ENCODE data around the gene CFAP77. TPM values are rescaled to one million over a fixed set of nuclear protein-coding genes. Genes with fewer than 3 reads are reported as not detected.

CFAP77 gene
- total RNA-seq, 2 donors from 2014 or later = not detected

DNA sequence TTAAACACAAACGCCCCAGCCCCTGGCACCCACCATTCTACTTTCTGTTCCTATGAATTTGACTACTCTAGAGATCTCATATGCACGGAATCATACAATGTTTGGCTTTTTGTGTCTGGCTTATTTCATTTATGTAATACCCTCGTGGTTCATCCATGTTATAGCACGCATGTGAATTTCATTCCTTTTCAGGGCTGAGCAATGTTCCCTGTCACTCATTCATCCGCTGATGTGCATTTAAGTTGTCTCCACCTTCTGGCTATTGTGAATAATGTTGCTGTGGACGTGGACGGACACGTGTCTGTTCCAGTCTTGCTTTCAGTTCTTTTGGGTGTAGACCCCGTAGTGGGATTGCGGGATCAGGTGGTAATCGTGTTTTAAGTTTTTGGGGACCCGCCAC is 92.5 kb downstream of the CFAP77 start:
- H3K9me3 ChIP-seq = no peaks in the 10 kb centered on the region
- H3K36me3 ChIP-seq = no peaks in the 10 kb centered on the region
- no peak for ATAC-seq (ENCODE audit: insufficient number of reproducible peaks, low FRiP score, low read depth)
- no peak for DNase-seq (ENCODE audit: low spot score)
- H3K4me1 ChIP-seq (ENCODE audit: control insufficient read depth in 1 of 2, low read depth in 2 of 2) = no peaks in the 10 kb centered on the region
- H3K27me3 ChIP-seq (replicated peaks; ENCODE audit: insufficient read depth) = no peaks in the 10 kb centered on the region
- TF ChIP-seq CTCF (IDR thresholded peaks at IDR 0.05) = no peak
- no peak overlapping the region for H3K4me3 ChIP-seq
- no peak overlapping the region for H3K27ac ChIP-seq

GRCh38 chr9:132503116-132503515 is 93.1 kb downstream of the CFAP77 start:
- no peak for ATAC-seq (ENCODE audit: insufficient number of reproducible peaks, low FRiP score, low read depth)
- no peak for DNase-seq (ENCODE audit: low spot score)
- H3K27ac ChIP-seq = no peak overlapping the region
- H3K27me3 ChIP-seq (replicated peaks; ENCODE audit: insufficient read depth) = no peaks in the 10 kb centered on the region
- H3K36me3 ChIP-seq = no peaks in the 10 kb centered on the region
- no peak for TF ChIP-seq CTCF (IDR thresholded peaks at IDR 0.05)
- no peak overlapping the region for H3K4me3 ChIP-seq
- no peaks in the 10 kb centered on the region for H3K4me1 ChIP-seq (ENCODE audit: control insufficient read depth in 1 of 2, low read depth in 2 of 2)
- H3K9me3 ChIP-seq = no peaks in the 10 kb centered on the region

GRCh38 chr9:132504488-132504887 is 94.5 kb downstream of the CFAP77 start:
- Histone ChIP-seq H3K27ac (no peak overlapping the region), H3K36me3 (no peaks in the 10 kb centered on the region), H3K9me3 (no peaks in the 10 kb centered on the region), H3K4me3 (no peak overlapping the region), H3K4me1 (ENCODE audit: control insufficient read depth in 1 of 2, low read depth in 2 of 2) (no peaks in the 10 kb centered on the region), H3K27me3 (replicated peaks; ENCODE audit: insufficient read depth) (no peaks in the 10 kb centered on the region)
- ATAC-seq (ENCODE audit: insufficient number of reproducible peaks, low FRiP score, low read depth) (no peak), DNase-seq (ENCODE audit: low spot score) (no peak)
- no peak for TF ChIP-seq CTCF (IDR thresholded peaks at IDR 0.05)

GRCh38 chr9:132505991-132506655 is 96.1 kb downstream of the CFAP77 start:
- no peak for TF ChIP-seq CTCF (IDR thresholded peaks at IDR 0.05)
- DNase-seq (ENCODE audit: low spot score) (no peak), ATAC-seq (ENCODE audit: insufficient number of reproducible peaks, low FRiP score, low read depth) (no peak)
- no peaks in the 10 kb centered on the region for H3K9me3 ChIP-seq
- no peaks in the 10 kb centered on the region for H3K4me1 ChIP-seq (ENCODE audit: control insufficient read depth in 1 of 2, low read depth in 2 of 2)
- no peaks in the 10 kb centered on the region for H3K27me3 ChIP-seq (replicated peaks; ENCODE audit: insufficient read depth)
- H3K27ac ChIP-seq = no peak overlapping the region
- H3K4me3 ChIP-seq = no peak overlapping the region
- no peaks in the 10 kb centered on the region for H3K36me3 ChIP-seq

GRCh38 chr9:132506977-132507669 is 97.1 kb downstream of the CFAP77 start:
- Histone ChIP-seq H3K4me1 (ENCODE audit: control insufficient read depth in 1 of 2, low read depth in 2 of 2) (no peaks in the 10 kb centered on the region), H3K36me3 (no peaks in the 10 kb centered on the region), H3K9me3 (no peaks in the 10 kb centered on the region), H3K27me3 (replicated peaks; ENCODE audit: insufficient read depth) (no peaks in the 10 kb centered on the region), H3K4me3 (no peak overlapping the region), H3K27ac (no peak overlapping the region)
- no peak for TF ChIP-seq CTCF (IDR thresholded peaks at IDR 0.05)
- ATAC-seq (ENCODE audit: insufficient number of reproducible peaks, low FRiP score, low read depth) (no peak), DNase-seq (ENCODE audit: low spot score) (no peak)

Data from thoracic aorta (tissue), 2 donors.